ENCODE measurements around the gene LSAMP. TPM values are rescaled to one million over a fixed set of nuclear protein-coding genes. Genes with fewer than 3 reads are reported as not detected.

The LSAMP gene
- total and polyA plus RNA-seq, 2 of the 4 experiments (the other 2 are of a cell fraction), result 7.9 to 8.0 TPM

DNA sequence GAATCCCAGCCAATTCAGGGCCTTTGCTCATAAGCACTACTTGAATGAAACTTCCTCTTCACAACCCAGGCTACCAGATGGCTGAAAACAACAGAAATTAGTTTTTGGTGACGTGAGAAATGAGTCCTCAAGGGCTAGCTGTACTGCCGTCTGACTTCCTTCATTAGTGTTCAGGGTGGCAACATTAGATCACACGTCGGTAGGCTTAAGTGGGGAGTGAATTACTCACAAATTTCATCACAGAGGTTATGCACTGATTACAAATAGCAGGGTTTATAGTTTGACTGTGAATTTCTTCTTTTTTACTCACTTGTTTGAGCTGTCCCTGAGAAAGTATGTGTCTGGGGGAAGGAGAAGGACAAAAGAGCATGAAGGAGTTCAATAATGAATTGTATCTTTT, 424.8 kb downstream of the LSAMP start:
- Histone ChIP-seq H3K9me3 (ENCODE audit: control insufficient read depth, insufficient read depth, low read length) (no peaks in the 10 kb centered on the region), H3K27me3 (ENCODE audit: control insufficient read depth, insufficient read depth, low read length) (no peaks in the 10 kb centered on the region), H3K4me3 (ENCODE audit: insufficient read depth, low read depth, low read length) (no peak overlapping the region), H4K5ac (ENCODE audit: low read depth, low read length) (no peak overlapping the region), H3K4ac (ENCODE audit: low read depth, low read length) (no peak overlapping the region), H4K20me1 (ENCODE audit: insufficient read depth, low read length) (no peaks in the 10 kb centered on the region), H3K14ac (replicated peaks; ENCODE audit: low read depth, low read length) (no peak overlapping the region; the same call in 1 of the 2 replicates), H3K79me1 (ENCODE audit: low read depth in 1 of 2, low read length in 2 of 2) (no peaks in the 10 kb centered on the region), H2AFZ (replicated peaks; ENCODE audit: low read length, poor library complexity) (no peak overlapping the region), H3K9ac (ENCODE audit: low read depth, low read length) (no peak overlapping the region), H2AK9ac (replicated peaks; ENCODE audit: low read depth, low read length, poor library complexity) (no peak overlapping the region), H3K23ac (ENCODE audit: low read depth, low read length) (no peak overlapping the region; the same call in 1 of the 2 replicates), H3K18ac (ENCODE audit: low read depth, low read length) (no peak overlapping the region), H2BK15ac (ENCODE audit: low read depth, low read length) (no peak overlapping the region), H3K4me1 (ENCODE audit: control insufficient read depth, insufficient read depth, low read length) (no peaks in the 10 kb centered on the region), H3K56ac (ENCODE audit: extremely low read depth, insufficient read depth, low read length) (no peak overlapping the region), H2BK5ac (ENCODE audit: low read depth, low read length, poor library complexity, severe bottlenecking) (no peak overlapping the region), H2AK5ac (ENCODE audit: low read depth, low read length) (no peak overlapping the region), H3K27ac (ENCODE audit: insufficient read depth, low read length) (no peak overlapping the region), H3K9me1 (ENCODE audit: insufficient read depth, low read length) (no peaks in the 10 kb centered on the region), H2BK20ac (ENCODE audit: low read depth, low read length) (no peak overlapping the region), H3K4me2 (ENCODE audit: low read depth, low read length) (no peak overlapping the region), H2BK120ac (ENCODE audit: low read depth, low read length) (no peak overlapping the region), H4K91ac (ENCODE audit: insufficient read depth, low read depth, low read length) (no peak overlapping the region), H3K36me3 (ENCODE audit: control insufficient read depth, insufficient read depth, low read length) (no peaks in the 10 kb centered on the region), H4K8ac (ENCODE audit: low read depth in 2 of 2, low read length in 2 of 2) (no peak overlapping the region)
- TF ChIP-seq POLR2A (IDR thresholded peaks at IDR 0.05; ENCODE audit: low read depth, low read length) (no peak), CHD1 (IDR thresholded peaks at IDR 0.05; ENCODE audit: low read depth, low read length) (no peak), USF2 (IDR thresholded peaks at IDR 0.05; ENCODE audit: low read depth, low read length) (no peak), RAD21 (IDR thresholded peaks at IDR 0.05; ENCODE audit: low read length) (no peak), CEBPB (IDR thresholded peaks at IDR 0.05; ENCODE audit: low read depth, low read length) (no peak)
- ChIA-PET CTCF (no interaction called here), POLR2A (ENCODE audit: unreplicated experiment) (no interaction called here)
- ATAC-seq (ENCODE audit: low read depth), result no peak
- no TSS peak for BruUV-seq (replicated peaks)
- DNase-seq, result no peak
- intact Hi-C loops (cut with micrococcal nuclease), result no loop called here
- dilution Hi-C loops (cut with HindIII; ENCODE audit: low sequenced_read_pairs, unreplicated experiment), result no loop called here
- WGBS, 2 experiments (ENCODE audit: extremely low coverage in 2 of 2, insufficient read length in 1 of 2), result no CpG with 5 or more reads among the region's 4 CpGs
- in situ Hi-C loops (cut with MboI; ENCODE audit: low sequenced_read_pairs), result no loop called here
